ENCODE measurements around the gene PCDHGA8.

GRCh38 chr5:141343953-141344463 is 48.4 kb upstream of the PCDHGA8 start:
- TF ChIP-seq CTCF (optimal IDR thresholded peaks at IDR 0.05 in 1 of 3, IDR thresholded peaks at IDR 0.05 in 1 of 3, conservative IDR thresholded peaks at IDR 0.05 in 1 of 3; ENCODE audit: extremely low read depth in 1 of 3, insufficient read depth in 2 of 3, low read length in 3 of 3) (no peak), EZH2 (IDR thresholded peaks at IDR 0.05; ENCODE audit: low read length) (no peak)
